ENCODE measurements around the gene DGUOK.

- TF ChIP-seq POLR2AphosphoS5 (IDR thresholded peaks at IDR 0.05; ENCODE audit: low read depth, low read length) (no peak), ATF3 (IDR thresholded peaks at IDR 0.05) (no peak), SP1 (IDR thresholded peaks at IDR 0.05; ENCODE audit: low read depth) (no peak), TCF7L2 (IDR thresholded peaks at IDR 0.05; ENCODE audit: borderline replicate concordance, extremely low read depth, insufficient read depth, insufficient read length) (no peak), EZH2 (IDR thresholded peaks at IDR 0.05) (no peak), CEBPB (IDR thresholded peaks at IDR 0.05; ENCODE audit: low read depth) (no peak), FOSL1 (IDR thresholded peaks at IDR 0.05; ENCODE audit: low read depth) (no peak), YY1 (IDR thresholded peaks at IDR 0.05; ENCODE audit: extremely low read depth, insufficient replicate concordance, low read depth, low read length) (no peak), EGR1 (IDR thresholded peaks at IDR 0.05; ENCODE audit: low read depth) (no peak), POLR2A (IDR thresholded peaks at IDR 0.05; ENCODE audit: borderline replicate concordance, extremely low read depth, insufficient read depth, insufficient read length) (no peak), MAX (IDR thresholded peaks at IDR 0.05) (no peak), EZH2phosphoT487 (IDR thresholded peaks at IDR 0.05; ENCODE audit: borderline replicate concordance) (no peak)
- TF ChIP-seq, protein P1, sequence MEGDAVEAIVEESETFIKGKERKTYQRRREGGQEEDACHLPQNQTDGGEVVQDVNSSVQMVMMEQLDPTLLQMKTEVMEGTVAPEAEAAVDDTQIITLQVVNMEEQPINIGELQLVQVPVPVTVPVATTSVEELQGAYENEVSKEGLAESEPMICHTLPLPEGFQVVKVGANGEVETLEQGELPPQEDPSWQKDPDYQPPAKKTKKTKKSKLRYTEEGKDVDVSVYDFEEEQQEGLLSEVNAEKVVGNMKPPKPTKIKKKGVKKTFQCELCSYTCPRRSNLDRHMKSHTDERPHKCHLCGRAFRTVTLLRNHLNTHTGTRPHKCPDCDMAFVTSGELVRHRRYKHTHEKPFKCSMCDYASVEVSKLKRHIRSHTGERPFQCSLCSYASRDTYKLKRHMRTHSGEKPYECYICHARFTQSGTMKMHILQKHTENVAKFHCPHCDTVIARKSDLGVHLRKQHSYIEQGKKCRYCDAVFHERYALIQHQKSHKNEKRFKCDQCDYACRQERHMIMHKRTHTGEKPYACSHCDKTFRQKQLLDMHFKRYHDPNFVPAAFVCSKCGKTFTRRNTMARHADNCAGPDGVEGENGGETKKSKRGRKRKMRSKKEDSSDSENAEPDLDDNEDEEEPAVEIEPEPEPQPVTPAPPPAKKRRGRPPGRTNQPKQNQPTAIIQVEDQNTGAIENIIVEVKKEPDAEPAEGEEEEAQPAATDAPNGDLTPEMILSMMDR (IDR thresholded peaks at IDR 0.05 in 2 of 3, conservative IDR thresholded peaks at IDR 0.05 in 1 of 3; ENCODE audit: borderline replicate concordance in 1 of 3, insufficient read depth in 1 of 3, low read depth in 2 of 3, low read length in 2 of 3): no peak
- TF ChIP-seq, protein P2, sequence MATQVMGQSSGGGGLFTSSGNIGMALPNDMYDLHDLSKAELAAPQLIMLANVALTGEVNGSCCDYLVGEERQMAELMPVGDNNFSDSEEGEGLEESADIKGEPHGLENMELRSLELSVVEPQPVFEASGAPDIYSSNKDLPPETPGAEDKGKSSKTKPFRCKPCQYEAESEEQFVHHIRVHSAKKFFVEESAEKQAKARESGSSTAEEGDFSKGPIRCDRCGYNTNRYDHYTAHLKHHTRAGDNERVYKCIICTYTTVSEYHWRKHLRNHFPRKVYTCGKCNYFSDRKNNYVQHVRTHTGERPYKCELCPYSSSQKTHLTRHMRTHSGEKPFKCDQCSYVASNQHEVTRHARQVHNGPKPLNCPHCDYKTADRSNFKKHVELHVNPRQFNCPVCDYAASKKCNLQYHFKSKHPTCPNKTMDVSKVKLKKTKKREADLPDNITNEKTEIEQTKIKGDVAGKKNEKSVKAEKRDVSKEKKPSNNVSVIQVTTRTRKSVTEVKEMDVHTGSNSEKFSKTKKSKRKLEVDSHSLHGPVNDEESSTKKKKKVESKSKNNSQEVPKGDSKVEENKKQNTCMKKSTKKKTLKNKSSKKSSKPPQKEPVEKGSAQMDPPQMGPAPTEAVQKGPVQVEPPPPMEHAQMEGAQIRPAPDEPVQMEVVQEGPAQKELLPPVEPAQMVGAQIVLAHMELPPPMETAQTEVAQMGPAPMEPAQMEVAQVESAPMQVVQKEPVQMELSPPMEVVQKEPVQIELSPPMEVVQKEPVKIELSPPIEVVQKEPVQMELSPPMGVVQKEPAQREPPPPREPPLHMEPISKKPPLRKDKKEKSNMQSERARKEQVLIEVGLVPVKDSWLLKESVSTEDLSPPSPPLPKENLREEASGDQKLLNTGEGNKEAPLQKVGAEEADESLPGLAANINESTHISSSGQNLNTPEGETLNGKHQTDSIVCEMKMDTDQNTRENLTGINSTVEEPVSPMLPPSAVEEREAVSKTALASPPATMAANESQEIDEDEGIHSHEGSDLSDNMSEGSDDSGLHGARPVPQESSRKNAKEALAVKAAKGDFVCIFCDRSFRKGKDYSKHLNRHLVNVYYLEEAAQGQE (IDR thresholded peaks at IDR 0.05; ENCODE audit: low read depth): no peak
Measured at GRCh38 chr2:73942664-73943063, 16.0 kb downstream of the DGUOK start.

Measured in HCT116 (cell line).